ENCODE data around the gene SLC29A2. TPM values are rescaled to one million over a fixed set of nuclear protein-coding genes. Genes with fewer than 3 reads are reported as not detected.

The SLC29A2 gene, protein sequence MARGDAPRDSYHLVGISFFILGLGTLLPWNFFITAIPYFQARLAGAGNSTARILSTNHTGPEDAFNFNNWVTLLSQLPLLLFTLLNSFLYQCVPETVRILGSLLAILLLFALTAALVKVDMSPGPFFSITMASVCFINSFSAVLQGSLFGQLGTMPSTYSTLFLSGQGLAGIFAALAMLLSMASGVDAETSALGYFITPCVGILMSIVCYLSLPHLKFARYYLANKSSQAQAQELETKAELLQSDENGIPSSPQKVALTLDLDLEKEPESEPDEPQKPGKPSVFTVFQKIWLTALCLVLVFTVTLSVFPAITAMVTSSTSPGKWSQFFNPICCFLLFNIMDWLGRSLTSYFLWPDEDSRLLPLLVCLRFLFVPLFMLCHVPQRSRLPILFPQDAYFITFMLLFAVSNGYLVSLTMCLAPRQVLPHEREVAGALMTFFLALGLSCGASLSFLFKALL
- total RNA-seq: under 0.01 and 0.17 TPM in 2 replicates
- 0.15 and 1.7 TPM in 2 replicates for polyA plus RNA-seq
- polyA plus RNA-seq (2012): 0.43 and 3.1 TPM in 2 replicates
- 0.11 and 6.4 TPM in 2 replicates for polyA minus RNA-seq (ENCODE audit: low replicate concordance)

GRCh38 chr11:66371627-66372415 lies at the start of gene SLC29A2:
Gene SLC29A2 (minus strand): TSS chr11:66371760. CDS start chr11:66371591, 169 bp downstream.
- DNase-seq (ENCODE audit: low read depth in 2 of 2): no peak
- H3K36me3 ChIP-seq (ENCODE audit: control insufficient read depth, insufficient read depth, low read length): no peaks in the 10 kb centered on the region
- H3K4me1 ChIP-seq (ENCODE audit: control insufficient read depth, extremely low read depth, insufficient read depth, low read length): peaks cover 6% of the 10 kb centered on the region
- no peaks in the 10 kb centered on the region for H3K79me2 ChIP-seq (ENCODE audit: control insufficient read depth, insufficient read depth, low read length)
- H2AFZ ChIP-seq (ENCODE audit: low read length): peak within 1 kb of the TSS; percentile 78
- H3K9me3 ChIP-seq (ENCODE audit: control insufficient read depth, insufficient read depth, low read depth, low read length): no peaks in the 10 kb centered on the region
- no peaks in the 10 kb centered on the region for H4K20me1 ChIP-seq (ENCODE audit: control insufficient read depth, extremely low read depth, insufficient read depth, low read length)
- H3K27ac ChIP-seq (ENCODE audit: insufficient read depth, low read length): no peak within 1 kb of the TSS
- H3K27me3 ChIP-seq (ENCODE audit: control insufficient read depth, insufficient read depth, low read length): peaks cover 19% of the 10 kb centered on the region
- peak within 1 kb of the TSS; percentile 69 for H3K4me2 ChIP-seq (ENCODE audit: extremely low read depth, insufficient read depth, low read length)
- no peak within 1 kb of the TSS for H3K9ac ChIP-seq (ENCODE audit: insufficient read depth, low read length)
- TF ChIP-seq EZH2 (IDR thresholded peaks at IDR 0.05; ENCODE audit: low read length, missing control alignments) (no peak), CTCF (conservative IDR thresholded peaks at IDR 0.05 in 1 of 2, IDR thresholded peaks at IDR 0.05 in 1 of 2; ENCODE audit: low read depth in 1 of 2, low read length in 2 of 2) (no peak)
- H3K4me3 ChIP-seq (replicated peaks in 1 of 4; ENCODE audit: control extremely low read depth in 1 of 4, insufficient read depth in 1 of 4, low read depth in 3 of 4, low read length in 4 of 4): peak within 1 kb of the TSS; percentile 30 to 62 (median 54)

DNA sequence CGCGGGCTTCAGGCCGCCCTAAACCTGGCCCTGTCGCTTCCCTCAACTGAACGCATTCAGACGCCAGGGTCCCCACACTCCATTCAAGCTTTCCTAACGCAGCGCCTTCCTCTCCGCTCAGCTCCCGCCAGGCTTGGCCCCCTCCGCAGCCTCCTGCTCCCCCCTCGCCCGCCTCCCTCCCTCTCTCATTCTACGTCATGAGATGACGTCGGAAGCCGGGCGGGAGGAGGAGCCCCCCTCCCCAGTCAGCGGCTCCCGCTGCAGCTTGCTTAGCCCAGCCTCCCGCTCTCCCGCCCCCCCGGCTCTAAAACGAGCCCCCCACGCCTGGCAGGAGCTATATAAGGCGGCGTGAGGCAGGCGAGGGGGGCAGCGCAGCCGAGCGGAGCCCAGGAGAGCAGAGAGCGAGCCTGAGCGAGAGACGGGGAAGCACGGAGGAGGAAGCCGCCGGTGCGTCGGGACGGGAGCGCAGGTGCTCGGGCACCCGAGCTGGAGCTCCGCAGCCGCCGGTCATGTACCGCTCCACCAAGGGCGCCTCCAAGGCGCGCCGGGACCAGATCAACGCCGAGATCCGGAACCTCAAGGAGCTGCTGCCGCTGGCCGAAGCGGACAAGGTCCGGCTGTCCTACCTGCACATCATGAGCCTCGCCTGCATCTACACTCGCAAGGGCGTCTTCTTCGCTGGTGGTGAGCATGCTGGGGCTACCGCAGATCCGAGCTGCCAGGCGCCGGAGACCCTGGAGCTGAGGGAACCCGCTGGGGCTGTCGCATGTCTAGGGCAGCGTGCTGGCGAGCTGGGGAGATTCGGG lies 49.3 kb upstream of the SLC29A2 start, which contains the start of gene NPAS4:
NPAS4 (plus strand) TSS at position 365 of the 806 bp plus-strand sequence; CDS start at position 510, 145 bp downstream.
- no peaks in the 10 kb centered on the region for H4K20me1 ChIP-seq (ENCODE audit: control insufficient read depth, extremely low read depth, insufficient read depth, low read length)
- TF ChIP-seq CTCF (conservative IDR thresholded peaks at IDR 0.05 in 1 of 2, IDR thresholded peaks at IDR 0.05 in 1 of 2; ENCODE audit: low read depth in 1 of 2, low read length in 2 of 2) (no peak), EZH2 (IDR thresholded peaks at IDR 0.05; ENCODE audit: low read length, missing control alignments) (peak; percentile 9)

More for the DNA sequence above, 49.3 kb upstream of the SLC29A2 start, which contains the start of gene NPAS4:
- H3K4me3 ChIP-seq (replicated peaks in 1 of 4; ENCODE audit: control extremely low read depth in 1 of 4, insufficient read depth in 1 of 4, low read depth in 3 of 4, low read length in 4 of 4): no peak within 1 kb of the TSS
- H3K27ac ChIP-seq (ENCODE audit: insufficient read depth, low read length): no peak within 1 kb of the TSS
- no peaks in the 10 kb centered on the region for H3K36me3 ChIP-seq (ENCODE audit: control insufficient read depth, insufficient read depth, low read length)
- H3K27me3 ChIP-seq (ENCODE audit: control insufficient read depth, insufficient read depth, low read length): peaks cover 2% of the 10 kb centered on the region
- H3K9me3 ChIP-seq (ENCODE audit: control insufficient read depth, insufficient read depth, low read depth, low read length): no peaks in the 10 kb centered on the region
- DNase-seq (ENCODE audit: low read depth in 2 of 2): no peak
- no peaks in the 10 kb centered on the region for H3K79me2 ChIP-seq (ENCODE audit: control insufficient read depth, insufficient read depth, low read length)
- H3K9ac ChIP-seq (ENCODE audit: insufficient read depth, low read length): no peak within 1 kb of the TSS
- peaks cover 9% of the 10 kb centered on the region for H3K4me1 ChIP-seq (ENCODE audit: control insufficient read depth, extremely low read depth, insufficient read depth, low read length)
- H2AFZ ChIP-seq (ENCODE audit: low read length): no peak within 1 kb of the TSS
- H3K4me2 ChIP-seq (ENCODE audit: extremely low read depth, insufficient read depth, low read length): no peak within 1 kb of the TSS

Measured in fibroblast of lung (primary cell).